GM18505 (cell line): ENCODE data around the gene SBNO2.

ENCODE experiments used
- ATAC-seq: cut with Tn5 transposase; IDR thresholded peaks from one replicate; pipeline ENCODE4 v1.9.1; 2021; ENCODE audit not compliant: unreplicated experiment
- POLR2A ChIP-seq: IDR thresholded peaks from 4 replicates; pipeline ENCODE4 v1.6.1; 2011; ENCODE audit warnings: borderline replicate concordance; ENCODE audit not compliant: insufficient read depth, insufficient read length; ENCODE audit errors: extremely low read depth

The SBNO2 gene

DNA sequence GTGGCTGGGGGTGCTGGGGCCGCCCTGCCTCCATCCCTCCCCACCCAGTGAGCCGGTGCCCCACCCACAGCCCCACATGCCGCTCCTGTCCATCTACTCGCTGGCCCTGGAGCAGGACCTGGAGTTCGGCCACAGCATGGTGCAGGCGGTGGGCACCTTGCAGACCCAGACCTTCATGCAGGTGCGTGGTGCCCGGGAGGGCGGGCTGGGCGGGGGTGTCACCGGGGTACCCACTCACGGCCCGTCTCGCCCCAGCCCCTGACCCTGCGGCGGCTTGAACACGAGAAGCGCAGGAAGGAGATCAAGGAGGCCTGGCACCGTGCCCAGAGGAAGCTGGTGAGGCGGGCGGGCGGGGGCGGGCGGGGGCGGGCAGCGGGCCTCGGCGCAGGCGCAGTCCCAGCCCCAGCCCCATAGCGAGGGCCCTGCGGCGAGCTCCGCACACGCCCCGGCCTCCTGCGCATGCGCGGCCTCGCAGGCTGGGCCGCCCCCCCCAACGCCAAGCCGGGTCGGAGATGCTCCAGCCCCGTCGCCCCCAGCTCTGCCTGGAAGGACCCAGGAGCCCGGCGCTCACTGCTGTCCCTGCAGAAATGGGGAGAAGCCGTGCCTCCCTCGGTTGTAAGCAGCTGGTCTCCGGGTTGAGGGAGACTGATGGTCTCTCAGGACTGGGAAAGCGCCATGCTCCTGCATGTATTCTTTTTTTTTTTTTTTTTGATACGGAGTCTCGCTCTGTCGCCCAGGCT is 99.4 kb downstream of the SBNO2 start:
- no peak for ATAC-seq
- TF ChIP-seq POLR2A: peak; percentile 26

DNA sequence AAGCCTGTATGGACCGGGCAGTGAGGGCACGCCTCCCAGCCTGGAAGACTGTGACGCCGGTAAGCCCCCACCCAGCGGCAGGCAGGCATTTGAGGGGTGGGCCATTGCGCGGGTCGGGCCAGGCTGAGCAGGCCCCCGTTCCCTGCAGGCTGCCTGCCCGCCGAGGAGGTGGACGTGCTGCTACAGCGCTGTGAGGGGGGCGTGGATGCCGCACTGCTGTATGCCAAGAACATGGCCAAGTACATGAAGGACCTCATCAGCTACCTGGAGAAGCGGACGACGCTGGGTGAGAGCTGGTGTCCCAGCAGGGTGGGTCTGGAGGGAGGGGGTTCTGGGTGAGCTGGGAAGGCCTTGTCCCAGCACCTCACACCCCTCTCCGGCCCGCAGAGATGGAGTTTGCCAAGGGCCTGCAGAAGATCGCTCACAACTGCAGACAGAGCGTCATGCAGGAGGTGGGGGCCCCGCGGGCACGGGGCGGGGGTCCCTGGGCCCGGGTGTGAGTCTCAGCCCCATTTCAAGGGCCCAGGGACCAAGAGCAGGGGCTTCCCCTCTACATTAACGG is 100.0 kb downstream of the SBNO2 start:
- ATAC-seq: no peak
- TF ChIP-seq POLR2A: no peak

DNA sequence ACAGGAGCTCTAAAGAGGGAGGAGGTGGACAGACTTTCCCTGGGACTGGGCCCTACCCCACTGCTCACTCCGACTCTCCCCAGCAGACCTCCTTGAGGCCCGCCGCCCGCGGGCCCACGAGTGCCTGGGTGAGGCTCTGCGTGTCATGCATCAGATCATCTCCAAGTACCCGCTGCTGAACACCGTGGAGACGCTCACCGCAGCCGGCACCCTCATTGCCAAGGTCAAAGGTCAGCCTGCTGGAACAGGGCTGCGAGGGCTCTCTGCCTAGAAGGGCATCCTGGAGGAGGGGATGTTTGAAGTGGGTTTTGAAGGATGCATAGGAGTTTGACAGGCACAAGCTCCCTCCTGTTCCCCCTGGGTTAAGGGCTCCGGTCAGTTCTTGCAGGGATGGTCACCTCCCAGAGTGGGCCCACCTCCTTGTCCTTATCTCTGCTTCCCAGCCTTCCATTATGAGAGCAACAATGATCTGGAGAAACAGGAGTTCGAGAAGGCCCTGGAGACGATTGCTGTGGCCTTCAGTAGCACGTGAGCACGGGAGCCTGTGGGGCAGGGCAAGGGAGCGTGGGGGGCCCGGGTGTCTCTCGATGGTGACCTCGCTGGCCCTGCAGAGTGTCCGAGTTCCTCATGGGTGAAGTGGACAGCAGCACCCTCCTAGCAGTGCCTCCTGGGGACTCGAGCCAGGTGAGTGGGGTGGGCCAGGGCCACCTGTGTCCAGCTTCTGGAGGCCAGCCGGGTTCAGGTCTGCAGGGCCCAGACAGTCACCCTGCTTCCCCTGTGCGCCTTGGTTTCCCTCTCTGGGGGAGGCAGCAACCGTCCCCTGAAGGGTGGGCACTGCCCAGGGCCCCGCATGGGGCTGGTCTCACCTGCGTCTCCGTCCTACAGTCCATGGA is 100.8 kb downstream of the SBNO2 start:
- no peak for TF ChIP-seq POLR2A
- no peak for ATAC-seq

- ATAC-seq: no peak
- TF ChIP-seq POLR2A: no peak
These were observed 101.6 kb downstream of the SBNO2 start for GRCh38 chr19:1072371-1073015.

- no peak for TF ChIP-seq POLR2A
- ATAC-seq: no peak
These were observed 102.9 kb downstream of the SBNO2 start for GRCh38 chr19:1070931-1071791.

GRCh38 chr19:1070576-1070930 is 103.5 kb downstream of the SBNO2 start:
- no peak for ATAC-seq
- no peak for TF ChIP-seq POLR2A

GRCh38 chr19:1069009-1069779 is 104.9 kb downstream of the SBNO2 start:
- no peak for ATAC-seq
- peak; percentile 65 for TF ChIP-seq POLR2A

DNA sequence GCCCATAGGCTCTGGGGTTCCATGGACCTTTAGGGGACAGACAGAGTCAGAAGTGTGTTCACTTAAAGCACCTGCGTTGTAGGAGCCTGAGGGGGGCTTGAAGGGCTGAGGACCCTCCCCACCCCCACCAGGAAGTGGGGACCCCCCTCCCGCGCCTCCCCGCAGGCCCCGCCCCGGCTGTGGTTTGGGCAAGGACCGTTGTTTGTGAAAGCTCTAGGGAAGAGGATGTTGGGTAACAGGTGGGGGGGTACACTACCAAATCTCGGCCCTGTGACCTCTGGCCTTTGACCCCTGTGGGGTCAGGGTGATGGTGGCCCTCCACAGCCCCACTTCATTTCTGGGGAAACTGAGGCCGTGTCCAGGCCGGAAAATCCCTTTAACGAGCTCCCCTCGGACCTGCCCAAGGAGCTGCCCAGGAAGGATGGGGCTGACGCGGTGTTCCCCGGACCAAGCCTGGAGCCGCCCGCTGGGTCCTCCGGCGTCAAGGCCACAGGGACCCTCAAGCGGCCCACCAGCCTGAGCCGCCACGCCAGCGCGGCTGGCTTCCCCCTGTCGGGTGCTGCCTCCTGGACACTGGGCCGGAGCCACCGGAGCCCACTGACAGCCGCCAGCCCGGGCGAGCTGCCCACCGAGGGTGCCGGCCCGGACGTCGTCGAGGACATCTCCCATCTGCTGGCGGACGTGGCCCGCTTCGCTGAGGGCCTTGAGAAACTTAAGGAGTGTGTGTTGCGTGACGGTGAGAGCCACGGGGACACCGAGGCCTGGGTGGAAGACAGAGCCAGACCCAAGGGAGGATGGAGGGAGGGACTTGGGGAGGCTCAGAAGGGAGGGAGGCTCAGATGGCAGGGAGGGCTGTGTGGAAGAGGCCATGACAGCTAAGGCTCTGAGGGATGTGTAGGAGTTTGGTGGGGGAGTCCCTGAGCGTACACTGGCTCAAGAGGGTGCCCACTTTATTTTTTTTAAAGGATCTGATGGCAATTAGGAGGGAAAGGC is 105.8 kb downstream of the SBNO2 start:
- TF ChIP-seq POLR2A: no peak
- ATAC-seq: no peak

GRCh38 chr19:1067341-1067957 is 106.6 kb downstream of the SBNO2 start:
- peak; percentile 13 for ATAC-seq
- TF ChIP-seq POLR2A: no peak

- peak; percentile 45 for TF ChIP-seq POLR2A
- ATAC-seq: peak; percentile 34
These were observed 107.2 kb downstream of the SBNO2 start, which contains the start of gene ARHGAP45 for GRCh38 chr19:1066748-1067340. Gene ARHGAP45, plus strand, starts transcription at chr19:1067167. Its CDS starts 239 bp downstream, at chr19:1067406.
